Measurements from ENCODE around the gene MTMR11.

Gene MTMR11

GRCh38 chr1:149936170-149936991 lies at the start of gene MTMR11:
Gene MTMR11 (minus strand): TSS chr1:149936879. CDS start chr1:149936647, 232 bp downstream.
- TF ChIP-seq CTCF (IDR thresholded peaks at IDR 0.05; ENCODE audit: low read depth, low read length, missing control alignments), result no peak
- no peak for DNase-seq (ENCODE audit: low read depth)
- no peak within 1 kb of the TSS for H3K4me3 ChIP-seq (ENCODE audit: low read depth, low read length)

- TF ChIP-seq CTCF (IDR thresholded peaks at IDR 0.05; ENCODE audit: low read depth, low read length, missing control alignments), result no peak
- DNase-seq (ENCODE audit: low read depth), result no peak
- H3K4me3 ChIP-seq (ENCODE audit: low read depth, low read length), result no peak overlapping the region
Observed at GRCh38 chr1:149979972-149980540, 43.4 kb upstream of the MTMR11 start.

- no peak for DNase-seq (ENCODE audit: low read depth)
- H3K4me3 ChIP-seq (ENCODE audit: low read depth, low read length), result no peak overlapping the region
- no peak for TF ChIP-seq CTCF (IDR thresholded peaks at IDR 0.05; ENCODE audit: low read depth, low read length, missing control alignments)
Observed at GRCh38 chr1:149979245-149979971, 42.7 kb upstream of the MTMR11 start.

- H3K4me3 ChIP-seq (ENCODE audit: low read depth, low read length), result no peak overlapping the region
- DNase-seq (ENCODE audit: low read depth), result no peak
- no peak for TF ChIP-seq CTCF (IDR thresholded peaks at IDR 0.05; ENCODE audit: low read depth, low read length, missing control alignments)
Observed at GRCh38 chr1:149978547-149979023, 41.9 kb upstream of the MTMR11 start.

GRCh38 chr1:149977345-149977744 lies 40.7 kb upstream of the MTMR11 start:
- TF ChIP-seq CTCF (IDR thresholded peaks at IDR 0.05; ENCODE audit: low read depth, low read length, missing control alignments), result no peak
- DNase-seq (ENCODE audit: low read depth), result no peak
- H3K4me3 ChIP-seq (ENCODE audit: low read depth, low read length), result no peak overlapping the region

GRCh38 chr1:149972547-149972946 lies 35.9 kb upstream of the MTMR11 start:
- TF ChIP-seq CTCF (IDR thresholded peaks at IDR 0.05; ENCODE audit: low read depth, low read length, missing control alignments), result no peak
- no peak overlapping the region for H3K4me3 ChIP-seq (ENCODE audit: low read depth, low read length)
- no peak for DNase-seq (ENCODE audit: low read depth)
